H1 (cell line): ENCODE data around the gene ZWILCH. TPM values are rescaled to one million over a fixed set of nuclear protein-coding genes. Genes with fewer than 3 reads are reported as not detected.
A peak's percentile ranks its signal among the peaks of the same experiment; 100 is the strongest.

Source experiments
- CTCF ChIA-PET: fragments of 300-600 bp; sonication (Branson Sonifier 250); formaldehyde crosslinking; loops from one replicate; lab custom pipeline; 2021; ENCODE audit not compliant: partially characterized antibody; lab: Charles Lee
- POLR2A ChIA-PET: fragments of 300-600 bp; sonication (Branson Sonifier 250); formaldehyde crosslinking; loops from one replicate; lab custom pipeline; 2021; ENCODE audit warnings: inconsistent platforms; ENCODE audit not compliant: partially characterized antibody; lab: Charles Lee
- DNase-seq, 2 experiments: peaks; one replicate each; pipeline versions ENCODE4 v3.0.0 to v3.0.0-alpha.2; 2010 to 2022; ENCODE audit warnings: low spot score in 2 of 2, low read depth in 1 of 2, mixed read lengths in 1 of 2
- FAIRE-seq: peaks from 2 replicates; lab custom pipeline; 2011; peaks lifted over from hg19 to GRCh38; lab: Jason Lieb, UNC
- H2AFZ ChIP-seq: 2 replicates; pipeline ENCODE4 v1.8.1; 2012; ENCODE audit warnings: low read length, inconsistent platforms
- H2AK5ac ChIP-seq: 2 replicates; pipeline ENCODE4 v1.6.1; 2013; ENCODE audit warnings: low read depth, low read length
- H2BK120ac ChIP-seq: replicated peaks from 2 replicates; pipeline ENCODE3; 2013; ENCODE audit warnings: low read depth, low read length, inconsistent platforms
- H2BK12ac ChIP-seq: 2 replicates; pipeline ENCODE4 v1.6.1; 2013; ENCODE audit warnings: low read depth, low read length
- H2BK15ac ChIP-seq: 2 replicates; pipeline ENCODE4 v1.6.1; 2013; ENCODE audit warnings: low read length
- H2BK20ac ChIP-seq: 2 replicates; pipeline ENCODE4 v1.6.1; 2013; ENCODE audit warnings: low read length
- H2BK5ac ChIP-seq: 2 replicates; pipeline ENCODE4 v1.6.1; 2013; ENCODE audit warnings: low read depth, low read length
- H3K14ac ChIP-seq: 2 replicates; pipeline ENCODE4 v1.6.1; 2013; ENCODE audit warnings: inconsistent platforms; ENCODE audit not compliant: insufficient read length
- H3K18ac ChIP-seq: 2 replicates; pipeline ENCODE4 v1.6.1; 2013; ENCODE audit warnings: low read length; ENCODE audit errors: extremely low read depth
- H3K23ac ChIP-seq: 2 replicates; pipeline ENCODE4 v1.6.1; 2013; ENCODE audit warnings: inconsistent platforms; ENCODE audit not compliant: insufficient read length
- H3K23me2 ChIP-seq: 2 replicates; pipeline ENCODE4 v1.6.1; 2013; ENCODE audit warnings: low read depth, low read length
- H3K27ac ChIP-seq: 2 replicates; pipeline ENCODE4 v1.6.1; 2011; ENCODE audit warnings: low read depth, low read length, inconsistent platforms
- H3K27me3 ChIP-seq, 4 experiments: replicated peaks in 1 of 4; 1 replicate in 1 of 4; 2 replicates in 3 of 4; pipeline versions ENCODE4 v1.6.1 to v1.8.1; 2011 to 2013; ENCODE audit warnings: low read length in 3 of 4, mild to moderate bottlenecking in 3 of 4, inconsistent platforms in 2 of 4, mixed read lengths in 2 of 4, moderate library complexity in 1 of 4; ENCODE audit not compliant: control insufficient read depth in 3 of 4, insufficient read depth in 3 of 4; ENCODE audit errors: extremely low read depth in 1 of 4
- H3K36me3 ChIP-seq, 4 experiments: 2 replicates each; pipeline versions ENCODE4 v1.6.1 to v1.8.1; 2011 to 2013; ENCODE audit warnings: mild to moderate bottlenecking in 4 of 4, low read length in 3 of 4, moderate library complexity in 2 of 4, control low read depth in 1 of 4, inconsistent platforms in 1 of 4; ENCODE audit not compliant: insufficient read depth in 4 of 4, control insufficient read depth in 2 of 4
- H3K4ac ChIP-seq: replicated peaks from 2 replicates; pipeline ENCODE3; 2013; ENCODE audit warnings: low read length, low read depth, mixed read lengths, inconsistent platforms; ENCODE audit not compliant: insufficient read length
- H3K4me1 ChIP-seq, 4 experiments: replicated peaks in 1 of 4; 1 replicate in 1 of 4; 2 replicates in 3 of 4; pipeline versions ENCODE4 v1.6.1 to v1.8.1; 2011 to 2013; ENCODE audit warnings: low read length in 3 of 4, inconsistent platforms in 2 of 4, mixed read lengths in 1 of 4; ENCODE audit not compliant: insufficient read depth in 4 of 4, control insufficient read depth in 3 of 4
- H3K4me2 ChIP-seq, 2 experiments: 2 replicates each; pipeline versions ENCODE4 v1.6.1 to v1.8.1; 2011 to 2013; ENCODE audit warnings: low read depth in 2 of 2, low read length in 2 of 2, control low read depth in 1 of 2, inconsistent platforms in 1 of 2, mild to moderate bottlenecking in 1 of 2; ENCODE audit not compliant: insufficient read depth in 1 of 2
- H3K4me3 ChIP-seq, 4 experiments: fragments of 200-600, 300-600 bp in 1 of 4; sonication (generic), shearing (Covaris generic), sonication (Bioruptor Twin) in 1 of 4; 2 replicates each; pipeline versions ENCODE4 v1.5.1 to v1.8.1; 2011 to 2016; ENCODE audit warnings: low read length in 4 of 4, low read depth in 3 of 4, control low read depth in 2 of 4, inconsistent platforms in 2 of 4, mild to moderate bottlenecking in 2 of 4, mixed read lengths in 1 of 4, moderate library complexity in 1 of 4; ENCODE audit not compliant: insufficient read depth in 2 of 4; ENCODE audit errors: extremely low read depth in 1 of 4
- H3K56ac ChIP-seq: replicated peaks from 2 replicates; pipeline ENCODE3; 2013; ENCODE audit warnings: low read depth, mild to moderate bottlenecking, mixed read lengths, low read length, inconsistent platforms; ENCODE audit not compliant: insufficient read length
- H3K79me1 ChIP-seq: 2 replicates; pipeline ENCODE4 v1.6.1; 2013; ENCODE audit warnings: low read depth, low read length, control low read depth
- H3K79me2 ChIP-seq, 2 experiments: 2 replicates each; pipeline versions ENCODE4 v1.6.1 to v1.8.1; 2012 to 2013; ENCODE audit warnings: low read length in 2 of 2, mild to moderate bottlenecking in 2 of 2, inconsistent platforms in 1 of 2; ENCODE audit not compliant: insufficient read depth in 2 of 2, control insufficient read depth in 1 of 2
- H3K9ac ChIP-seq, 4 experiments: replicated peaks in 1 of 4; 1 replicate in 1 of 4; 2 replicates in 3 of 4; pipeline versions ENCODE4 v1.6.1 to v1.8.1; 2011 to 2013; ENCODE audit warnings: low read depth in 3 of 4, low read length in 3 of 4, control low read depth in 2 of 4, mild to moderate bottlenecking in 2 of 4, moderate library complexity in 2 of 4, inconsistent platforms in 1 of 4; ENCODE audit errors: extremely low read depth in 1 of 4
- H3K9me3 ChIP-seq, 2 experiments: 2 replicates each; pipeline versions ENCODE4 v1.6.1 to v1.8.1; 2012 to 2013; ENCODE audit warnings: mild to moderate bottlenecking in 2 of 2, moderate library complexity in 2 of 2, control low read depth in 1 of 2, inconsistent platforms in 1 of 2, low read depth in 1 of 2, low read length in 1 of 2, mixed read lengths in 1 of 2; ENCODE audit not compliant: insufficient read depth in 2 of 2
- H4K20me1 ChIP-seq, 2 experiments: replicated peaks in 1 of 2; 2 replicates each; pipeline versions ENCODE3 to v1.8.1; 2011 to 2013; ENCODE audit warnings: inconsistent platforms in 2 of 2, low read length in 2 of 2, mild to moderate bottlenecking in 1 of 2; ENCODE audit not compliant: insufficient read depth in 2 of 2, control insufficient read depth in 1 of 2
- H4K5ac ChIP-seq: 2 replicates; pipeline ENCODE4 v1.6.1; 2013; ENCODE audit warnings: low read length, low read depth, mixed read lengths, inconsistent platforms; ENCODE audit not compliant: insufficient read length
- H4K8ac ChIP-seq: 2 replicates; pipeline ENCODE4 v1.8.0; 2013; ENCODE audit warnings: mild to moderate bottlenecking, moderate library complexity, low read length, inconsistent platforms; ENCODE audit not compliant: insufficient read depth; ENCODE audit errors: extremely low read depth
- H4K91ac ChIP-seq: replicated peaks from 2 replicates; pipeline ENCODE3; 2013; ENCODE audit warnings: low read length, mixed read lengths, inconsistent platforms; ENCODE audit not compliant: insufficient read length
- CREB1 ChIP-seq: IDR thresholded peaks from 2 replicates; pipeline ENCODE4 v1.6.1; 2012; ENCODE audit warnings: inconsistent platforms
- CTCF ChIP-seq, 3 experiments: IDR thresholded peaks; 1 replicate in 2 of 3; 2 replicates in 1 of 3; pipeline versions ENCODE4 v1.5.1 to v1.6.1; 2011; ENCODE audit warnings: low read length in 3 of 3, mild to moderate bottlenecking in 3 of 3, inconsistent platforms in 2 of 3, low read depth in 1 of 3, moderate library complexity in 1 of 3; ENCODE audit not compliant: insufficient read depth in 1 of 3; ENCODE audit errors: control extremely low read depth in 1 of 3
- JUN ChIP-seq: IDR thresholded peaks from 2 replicates; pipeline ENCODE4 v1.6.1; 2011; ENCODE audit warnings: low read depth, mild to moderate bottlenecking, improper control_type of control experiment, low read length
- MAFK ChIP-seq: IDR thresholded peaks from 2 replicates; pipeline ENCODE4 v1.6.1; 2012; ENCODE audit warnings: low read depth, mild to moderate bottlenecking, improper control_type of control experiment, low read length
- RAD21 ChIP-seq, 2 experiments: IDR thresholded peaks in 1 of 2; conservative IDR thresholded peaks in 1 of 2; 2 replicates each; pipeline ENCODE4 v1.6.1; 2011; ENCODE audit warnings: low read depth in 2 of 2, low read length in 2 of 2, improper control_type of control experiment in 1 of 2, inconsistent platforms in 1 of 2, mild to moderate bottlenecking in 1 of 2, moderate library complexity in 1 of 2
- RFX5 ChIP-seq: IDR thresholded peaks from 2 replicates; pipeline ENCODE4 v1.6.1; 2011; ENCODE audit warnings: low read depth, low read length, improper control_type of control experiment, borderline replicate concordance
- TAF7 ChIP-seq: optimal IDR thresholded peaks from 2 replicates; pipeline ENCODE3; 2011; ENCODE audit warnings: low read depth, mild to moderate bottlenecking, inconsistent platforms, low read length, moderate library complexity, borderline replicate concordance
- WGBS, 2 experiments: shearing (Covaris generic) in 1 of 2; methylation state at CpG; one replicate each; pipeline versions ENCODE4 v1.1.6 to v1.1.7; 2013 to 2015; ENCODE audit warnings: low lambda C conversion rate in 2 of 2, mixed read lengths in 2 of 2, inconsistent platforms in 1 of 2, low coverage in 1 of 2, missing lambda C conversion rate in 1 of 2; ENCODE audit not compliant: insufficient replicate concordance in 2 of 2, insufficient coverage in 1 of 2, insufficient read length in 1 of 2; ENCODE audit errors: extremely low coverage in 1 of 2, missing lambda C conversion rate in 1 of 2; 5-methylcytosine and 5-hydroxymethylcytosine counted together
- polyA plus RNA-seq, 7 experiments: library from polyadenylated mRNA; depleted of rRNA in 3 of 7; stranded (reverse) in 5 of 7; unstranded in 2 of 7; fragments of >200 nt in 5 of 7; fragments of 200-250 nt in 2 of 7; gene quantifications; 1 replicate in 5 of 7; 2 replicates in 1 of 7; 4 replicates in 1 of 7; pipeline versions ENCODE4 v1.2.1 to v1.2.3, GENCODE V29; 2011 to 2013; ENCODE audit warnings: missing spikeins in 2 of 7, mixed read lengths in 2 of 7
- total RNA-seq: library from RNA; stranded (reverse); fragmentation: NEBNext Ultra II Directional; extraction: Animal tissue kit (Norgen Biotek cat#: 25700); gene quantifications from 2 replicates; pipeline ENCODE4 v1.2.1, GENCODE V29; 2021

The ZWILCH gene
- total and polyA plus RNA-seq, 2 of the 8 experiments (the other 6 are each of a cell fraction or from before 2014, with no cell fraction given), result 18.1 to 61.5 TPM

- Histone ChIP-seq H3K27me3 (no peaks in the 10 kb centered on the region), H2AFZ (no peak overlapping the region), H2BK15ac (no peak overlapping the region), H2BK120ac (no peak overlapping the region), H3K27ac (no peak overlapping the region), H4K91ac (no peak overlapping the region), H3K36me3 (peaks cover 11 to 77% (median 39%) of the 10 kb centered on the region in 4 experiments), H3K4me3 (no peak overlapping the region), H3K23me2 (no peaks in the 10 kb centered on the region), H4K20me1 (no peaks in the 10 kb centered on the region), H3K9me3 (no peaks in the 10 kb centered on the region), H3K56ac (no peak overlapping the region), H3K4me2 (no peak overlapping the region), H3K23ac (no peak overlapping the region), H4K8ac (no peak overlapping the region), H2AK5ac (no peak overlapping the region), H2BK20ac (no peak overlapping the region), H2BK5ac (no peak overlapping the region), H3K9ac (no peak overlapping the region), H3K4me1 (peaks cover 0 to 2% (median 1%) of the 10 kb centered on the region in 4 experiments; a peak in 3 of 7 replicates), H2BK12ac (no peak overlapping the region), H4K5ac (no peak overlapping the region), H3K4ac (no peak overlapping the region), H3K14ac (no peak overlapping the region), H3K79me2 (no peaks in the 10 kb centered on the region; a peak in 1 of 4 replicates), H3K79me1 (peaks cover 2% of the 10 kb centered on the region; the same call in 1 of the 2 replicates), H3K18ac (no peak overlapping the region)
- WGBS, 2 experiments, result 89% methylated on average over 3 of the region's 3 CpGs; no CpG with 5 or more reads in 1 of the 2 experiments
- POLR2A ChIA-PET, result interaction anchor here (1.4 to 3.8 kb wide), 3 partner anchors 13 to 18 kb away, joined by 3 to 28 read pairs (median 15); partner anchors contain the start of genes RPL4 and ZWILCH
- DNase-seq, result no peak
- CTCF ChIA-PET, result interaction anchor here (0.6 to 1.6 kb wide), 5 partner anchors 15 to 248 kb away, joined by 3 to 4 read pairs (median 3); no protein-coding TSS in a partner anchor
- FAIRE-seq, result no peak
- no peak for TF ChIP-seq RAD21 (IDR thresholded peaks at IDR 0.05 in 1 of 2, conservative IDR thresholded peaks at IDR 0.05 in 1 of 2; ENCODE audit: low read depth in 2 of 2, low read length in 2 of 2)
- no peak for TF ChIP-seq MAFK
- no peak for TF ChIP-seq TAF7
- TF ChIP-seq RFX5, result no peak
- TF ChIP-seq CREB1, result 0 out of 2 replicates have a peak, but pooled peaks have one; percentile 31
- no peak for TF ChIP-seq JUN
- TF ChIP-seq CTCF (IDR thresholded peaks at IDR 0.05; ENCODE audit: control extremely low read depth in 1 of 3, insufficient read depth in 1 of 3, low read depth in 1 of 3, low read length in 3 of 3), result no peak
These were observed 13.3 kb upstream of the ZWILCH start for GRCh38 chr15:66491846-66492245.
